ENCODE results near the gene PRKCH. TPM values are rescaled to one million over a fixed set of nuclear protein-coding genes. Genes with fewer than 3 reads are reported as not detected.

The PRKCH gene
- total RNA-seq, 1 donor from 2014 or later, result 8.1 TPM

GRCh38 chr14:61575551-61576150 is 254.3 kb downstream of the PRKCH start:
- DNase-seq (ENCODE audit: low read depth), result peak; percentile 90

- no peak for DNase-seq (ENCODE audit: low read depth)
Measured at GRCh38 chr14:61577506-61577931, 256.1 kb downstream of the PRKCH start.

- DNase-seq (ENCODE audit: low read depth), result no peak
Measured at GRCh38 chr14:61578745-61579144, 257.4 kb downstream of the PRKCH start.

GRCh38 chr14:61581340-61581739 is 260.0 kb downstream of the PRKCH start:
- peak; percentile 75 for DNase-seq (ENCODE audit: low read depth)

GRCh38 chr14:61581955-61582615 is 260.7 kb downstream of the PRKCH start:
- no peak for DNase-seq (ENCODE audit: low read depth)

GRCh38 chr14:61582815-61583214 is 261.4 kb downstream of the PRKCH start:
- no peak for DNase-seq (ENCODE audit: low read depth)

GRCh38 chr14:61584331-61584741 is 263.0 kb downstream of the PRKCH start:
- peak; percentile 89 for DNase-seq (ENCODE audit: low read depth)

- peak; percentile 82 for DNase-seq (ENCODE audit: low read depth)
Measured at GRCh38 chr14:61585598-61586543, 264.5 kb downstream of the PRKCH start.

- peak; percentile 96 for DNase-seq (ENCODE audit: low read depth)
Measured at GRCh38 chr14:61586544-61587055, 265.2 kb downstream of the PRKCH start.

- DNase-seq (ENCODE audit: low read depth), result no peak
Measured at GRCh38 chr14:61587081-61587713, 265.8 kb downstream of the PRKCH start.

GRCh38 chr14:61588419-61588901 is 267.1 kb downstream of the PRKCH start:
- DNase-seq (ENCODE audit: low read depth), result no peak

- DNase-seq (ENCODE audit: low read depth), result no peak
Measured at GRCh38 chr14:61589691-61590581, 268.6 kb downstream of the PRKCH start.

- no peak for DNase-seq (ENCODE audit: low read depth)
Measured at GRCh38 chr14:61591862-61592261, 270.5 kb downstream of the PRKCH start.

GRCh38 chr14:61593330-61593729 is 272.0 kb downstream of the PRKCH start:
- DNase-seq (ENCODE audit: low read depth), result no peak

- DNase-seq (ENCODE audit: low read depth), result no peak
Measured at GRCh38 chr14:61596990-61597389, 275.6 kb downstream of the PRKCH start.

GRCh38 chr14:61598980-61599379 is 277.6 kb downstream of the PRKCH start:
- peak; percentile 81 for DNase-seq (ENCODE audit: low read depth)

GRCh38 chr14:61599942-61600341 is 278.6 kb downstream of the PRKCH start:
- no peak for DNase-seq (ENCODE audit: low read depth)

All from myocyte (in vitro differentiated cells).